Astrocyte of the cerebellum (primary cell): Measurements from ENCODE around the gene PNPT1.

Experiments
- DNase-seq: peaks from one replicate; pipeline ENCODE4 v3.0.0-alpha.2; 2011; ENCODE audit warnings: low read depth
- H3K4me3 ChIP-seq: 2 replicates; pipeline ENCODE4 v1.5.1; 2011; ENCODE audit warnings: mild to moderate bottlenecking, low read depth, low read length, moderate library complexity
- in situ Hi-C: cut with HindIII; loops from 2 replicates; pipeline ENCODE4 v1.10.0; 2017; ENCODE audit warnings: low sequenced_read_pairs
- TF ChIP-seq, protein P1 (sequence below): IDR thresholded peaks from 2 replicates; pipeline ENCODE4 v1.5.1; 2012; ENCODE audit warnings: low read length, low read depth, moderate library complexity, mild to moderate bottlenecking; ENCODE audit errors: missing control alignments

PNPT1 gene

GRCh38 chr2:55610954-55611743 is 82.5 kb downstream of the PNPT1 start:
- no peak overlapping the region for H3K4me3 ChIP-seq
- in situ Hi-C loops = no loop called here
- TF ChIP-seq, protein P1, sequence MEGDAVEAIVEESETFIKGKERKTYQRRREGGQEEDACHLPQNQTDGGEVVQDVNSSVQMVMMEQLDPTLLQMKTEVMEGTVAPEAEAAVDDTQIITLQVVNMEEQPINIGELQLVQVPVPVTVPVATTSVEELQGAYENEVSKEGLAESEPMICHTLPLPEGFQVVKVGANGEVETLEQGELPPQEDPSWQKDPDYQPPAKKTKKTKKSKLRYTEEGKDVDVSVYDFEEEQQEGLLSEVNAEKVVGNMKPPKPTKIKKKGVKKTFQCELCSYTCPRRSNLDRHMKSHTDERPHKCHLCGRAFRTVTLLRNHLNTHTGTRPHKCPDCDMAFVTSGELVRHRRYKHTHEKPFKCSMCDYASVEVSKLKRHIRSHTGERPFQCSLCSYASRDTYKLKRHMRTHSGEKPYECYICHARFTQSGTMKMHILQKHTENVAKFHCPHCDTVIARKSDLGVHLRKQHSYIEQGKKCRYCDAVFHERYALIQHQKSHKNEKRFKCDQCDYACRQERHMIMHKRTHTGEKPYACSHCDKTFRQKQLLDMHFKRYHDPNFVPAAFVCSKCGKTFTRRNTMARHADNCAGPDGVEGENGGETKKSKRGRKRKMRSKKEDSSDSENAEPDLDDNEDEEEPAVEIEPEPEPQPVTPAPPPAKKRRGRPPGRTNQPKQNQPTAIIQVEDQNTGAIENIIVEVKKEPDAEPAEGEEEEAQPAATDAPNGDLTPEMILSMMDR = no peak
- no peak for DNase-seq

- TF ChIP-seq, protein P1 = no peak
- in situ Hi-C loops = no loop called here
- H3K4me3 ChIP-seq = no peak overlapping the region
- no peak for DNase-seq
Measured at GRCh38 chr2:55609938-55610578, 83.6 kb downstream of the PNPT1 start.

- TF ChIP-seq, protein P1 = no peak
- DNase-seq = no peak
- in situ Hi-C loops = no loop called here
- no peak overlapping the region for H3K4me3 ChIP-seq
Measured at GRCh38 chr2:55609193-55609794, 84.3 kb downstream of the PNPT1 start.

- in situ Hi-C loops = no loop called here
- DNase-seq = no peak
- TF ChIP-seq, protein P1 = no peak
- H3K4me3 ChIP-seq = no peak overlapping the region
Measured at GRCh38 chr2:55607717-55608116, 85.9 kb downstream of the PNPT1 start.

DNA sequence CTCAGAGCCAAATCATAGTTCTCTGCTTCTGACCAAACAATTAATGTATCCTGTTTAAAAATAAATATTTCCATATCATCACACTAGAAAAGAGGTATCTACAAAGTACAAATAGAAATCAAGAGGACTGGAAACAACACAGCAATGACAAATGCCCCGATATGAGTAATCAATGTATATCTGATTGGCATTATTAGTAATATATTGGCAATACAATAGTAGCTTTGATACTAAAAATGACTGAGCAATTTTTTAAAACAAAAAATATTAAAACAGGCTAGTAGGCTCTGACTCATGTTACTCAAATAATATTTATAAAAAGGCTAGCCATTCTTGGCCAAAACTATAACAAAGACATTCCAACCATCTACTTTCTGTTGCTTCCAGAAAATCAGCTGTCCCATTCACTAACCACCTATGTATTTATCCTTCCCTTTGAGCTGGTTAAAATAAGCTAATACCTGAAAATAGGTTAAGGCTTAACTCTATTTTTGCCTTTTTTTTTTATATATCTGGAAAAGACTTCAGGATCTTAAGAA is 89.5 kb downstream of the PNPT1 start:
- TF ChIP-seq, protein P1 = no peak
- no peak overlapping the region for H3K4me3 ChIP-seq
- no peak for DNase-seq
- in situ Hi-C loops = loop anchor here (5.0 kb wide), 1 partner anchor 37 kb away; no protein-coding TSS in a partner anchor

- no peak for DNase-seq
- TF ChIP-seq, protein P1 = no peak
- no peak overlapping the region for H3K4me3 ChIP-seq
- in situ Hi-C loops = loop anchor here (5.0 kb wide), 1 partner anchor 35 kb away; no protein-coding TSS in a partner anchor
Measured at GRCh38 chr2:55601849-55602248, 91.8 kb downstream of the PNPT1 start.
